IMR-90 (cell line): ENCODE data around the gene CTBP2.

Experiments used
- BHLHE40 ChIP-seq: fragments of 150-350 bp; IDR thresholded peaks from 2 replicates; pipeline ENCODE4 v1.6.1; 2016; ENCODE audit warnings: mild to moderate bottlenecking, low read depth, low read length
- CEBPB ChIP-seq: IDR thresholded peaks from 2 replicates; pipeline ENCODE4 v1.6.1; 2012; ENCODE audit warnings: low read depth, low read length, improper control_type of control experiment
- CTCF ChIP-seq: conservative IDR thresholded peaks from 2 replicates; pipeline ENCODE4 v1.5.1; 2012; ENCODE audit warnings: mild to moderate bottlenecking, low read depth, low read length, improper control_type of control experiment
- ELK1 ChIP-seq: fragments of 150-350 bp; IDR thresholded peaks from 2 replicates; pipeline ENCODE4 v1.6.1; 2016; ENCODE audit warnings: low read depth, mild to moderate bottlenecking, low read length, moderate library complexity, borderline replicate concordance
- FOS ChIP-seq: fragments of 150-350 bp; IDR thresholded peaks from 2 replicates; pipeline ENCODE4 v1.6.1; 2016; ENCODE audit warnings: low read depth, low read length
- MAFK ChIP-seq: IDR thresholded peaks from 2 replicates; pipeline ENCODE4 v1.6.1; 2012; ENCODE audit warnings: low read depth, low read length, improper control_type of control experiment
- MAZ ChIP-seq: IDR thresholded peaks from 2 replicates; pipeline ENCODE4 v1.6.1; 2012; ENCODE audit warnings: low read depth, mild to moderate bottlenecking, low read length, improper control_type of control experiment, moderate library complexity, borderline replicate concordance
- MXI1 ChIP-seq: IDR thresholded peaks from 2 replicates; pipeline ENCODE4 v1.6.1; 2012; ENCODE audit warnings: low read depth, mild to moderate bottlenecking, low read length, moderate library complexity, borderline replicate concordance
- NFE2L2 ChIP-seq: fragments of 150-350 bp; IDR thresholded peaks from 2 replicates; pipeline ENCODE4 v1.6.1; 2016; ENCODE audit warnings: low read depth, mild to moderate bottlenecking, low read length
- POLR2A ChIP-seq: IDR thresholded peaks from 2 replicates; pipeline ENCODE4 v1.6.1; 2012; ENCODE audit warnings: mild to moderate bottlenecking, low read depth, low read length
- RAD21 ChIP-seq: IDR thresholded peaks from 2 replicates; pipeline ENCODE4 v1.6.1; 2012; ENCODE audit warnings: low read length, improper control_type of control experiment
- RCOR1 ChIP-seq: IDR thresholded peaks from 2 replicates; pipeline ENCODE4 v1.6.1; 2012; ENCODE audit warnings: mild to moderate bottlenecking, low read length, improper control_type of control experiment; ENCODE audit not compliant: insufficient replicate concordance
- RFX5 ChIP-seq: IDR thresholded peaks from 2 replicates; pipeline ENCODE4 v1.8.0; 2012; ENCODE audit warnings: low read depth, mild to moderate bottlenecking, low read length, moderate library complexity
- USF2 ChIP-seq: fragments of 150-350 bp; IDR thresholded peaks from 2 replicates; pipeline ENCODE4 v1.6.1; 2017; ENCODE audit warnings: mild to moderate bottlenecking, antibody characterized with exemption, low read length, low read depth

- no peak for TF ChIP-seq CTCF
- TF ChIP-seq POLR2A: no peak
- no peak for TF ChIP-seq RCOR1
- TF ChIP-seq RFX5: no peak
- no peak for TF ChIP-seq USF2
- TF ChIP-seq FOS: no peak
- no peak for TF ChIP-seq NFE2L2
- TF ChIP-seq CEBPB: no peak
- no peak for TF ChIP-seq MXI1
- no peak for TF ChIP-seq MAZ
- TF ChIP-seq ELK1: no peak
- TF ChIP-seq RAD21: no peak
- TF ChIP-seq MAFK: no peak
- no peak for TF ChIP-seq BHLHE40
Observed at GRCh38 chr10:125194814-125195213, 34.5 kb upstream of the CTBP2 start.
